HepG2 (cell line): ENCODE data around the gene PXYLP1. TPM values are rescaled to one million over a fixed set of nuclear protein-coding genes. Genes with fewer than 3 reads are reported as not detected.
A peak's percentile ranks its signal among the peaks of the same experiment; 100 is the strongest.

Experiments
- ATAC-seq: fragments of 200-7000 bp; cut with Tn5 transposase; 3 replicates; pipeline ENCODE4 v1.9.1; 2020; ENCODE audit warnings: mild to moderate bottlenecking, moderate library complexity
- BruUV-seq: library from RNA; stranded (reverse); fragments of 400-500 nt; replicated peaks from 2 replicates; lab custom pipeline; 2021; lab: Mats Ljungman, UMichigan
- CTCF ChIA-PET: fragments of 300-600 bp; formaldehyde crosslinking; extraction: SDS; loops from one replicate; lab custom pipeline; 2021; ENCODE audit warnings: low total read pairs, inconsistent platforms, low intra/inter-chr PET ratio; lab: Yijun Ruan, JAX
- POLR2A ChIA-PET: fragments of 350-600 bp; sonication (Branson Sonifier 250); formaldehyde crosslinking; loops from one replicate; lab custom pipeline; 2020; ENCODE audit warnings: antibody characterized with exemption, inconsistent platforms; lab: Yijun Ruan, JAX
- DNase-seq: peaks from one replicate; pipeline ENCODE4 v3.0.0-alpha.2; 2015; ENCODE audit warnings: low spot score
- FAIRE-seq: peaks from 3 replicates; lab custom pipeline; 2011; peaks lifted over from hg19 to GRCh38; lab: Jason Lieb, UNC
- H2AFZ ChIP-seq: one replicate; pipeline ENCODE4 v1.6.1; 2011; ENCODE audit warnings: low read length, inconsistent platforms
- H3K27ac ChIP-seq: fragments of 300-600 bp; 3 replicates; pipeline ENCODE4 v1.8.0; 2011; ENCODE audit warnings: mixed run types, mild to moderate bottlenecking, mixed read lengths, low read length, inconsistent platforms; ENCODE audit not compliant: insufficient read depth; ENCODE audit errors: extremely low read length
- H3K27me3 ChIP-seq, 2 experiments: fragments of 200-600 bp in 1 of 2; 2 replicates in 1 of 2; 3 replicates in 1 of 2; pipeline versions ENCODE4 v1.6.0 to v1.8.0; 2011; ENCODE audit warnings: low read length in 2 of 2, mild to moderate bottlenecking in 2 of 2, moderate library complexity in 2 of 2, inconsistent platforms in 1 of 2; ENCODE audit not compliant: insufficient read depth in 2 of 2, control insufficient read depth in 1 of 2
- H3K36me3 ChIP-seq, 2 experiments: fragments of 200-600 bp in 1 of 2; replicated peaks in 1 of 2; 2 replicates in 1 of 2; 3 replicates in 1 of 2; pipeline versions ENCODE4 v1.5.1 to v1.8.0; 2011; ENCODE audit warnings: low read length in 2 of 2, inconsistent platforms in 1 of 2; ENCODE audit not compliant: insufficient read depth in 2 of 2, control insufficient read depth in 1 of 2
- H3K4me1 ChIP-seq: 2 replicates; pipeline ENCODE4 v1.5.1; 2012; ENCODE audit warnings: low read length, inconsistent platforms; ENCODE audit not compliant: insufficient read depth
- H3K4me2 ChIP-seq: 2 replicates; pipeline ENCODE4 v1.6.0; 2011; ENCODE audit warnings: low read depth, low read length, inconsistent platforms
- H3K4me3 ChIP-seq, 3 experiments: fragments of 200-600 bp in 1 of 3; sonication (generic), shearing (Covaris generic) in 1 of 3; replicated peaks in 1 of 3; 2 replicates each; pipeline ENCODE4 v1.5.1; 2011 to 2016; ENCODE audit warnings: low read length in 3 of 3, inconsistent platforms in 2 of 3, low read depth in 2 of 3, mild to moderate bottlenecking in 2 of 3, control low read depth in 1 of 3, mixed read lengths in 1 of 3; ENCODE audit not compliant: insufficient read depth in 1 of 3
- H3K79me2 ChIP-seq: one replicate; pipeline ENCODE4 v1.6.1; 2011; ENCODE audit warnings: low read length, inconsistent platforms; ENCODE audit not compliant: insufficient read depth
- H3K9ac ChIP-seq: 2 replicates; pipeline ENCODE4 v1.6.0; 2011; ENCODE audit warnings: mild to moderate bottlenecking, low read depth, low read length, inconsistent platforms; ENCODE audit not compliant: insufficient read depth
- H3K9me3 ChIP-seq: 2 replicates; pipeline ENCODE4 v1.5.1; 2012; ENCODE audit warnings: mild to moderate bottlenecking, low read length
- H4K20me1 ChIP-seq: 2 replicates; pipeline ENCODE4 v1.6.0; 2011; ENCODE audit warnings: inconsistent platforms, mild to moderate bottlenecking, low read length, moderate library complexity; ENCODE audit not compliant: insufficient read depth
- DPF2 ChIP-seq: sonication (generic); formaldehyde crosslinking; IDR thresholded peaks from 2 replicates; pipeline ENCODE4 v1.4.0; 2020; ENCODE audit warnings: mild to moderate bottlenecking, low read depth, missing genetic modification reagents, borderline replicate concordance
- FOXA3 ChIP-seq: IDR thresholded peaks from 2 replicates; pipeline ENCODE4 v1.6.1; 2016; ENCODE audit warnings: missing genetic modification reagents, missing compliant biosample characterization
- JUN ChIP-seq: sonication (generic); formaldehyde crosslinking; IDR thresholded peaks from 2 replicates; pipeline ENCODE4 v1.4.0; 2020; ENCODE audit warnings: mild to moderate bottlenecking, missing genetic modification reagents
- KDM5A ChIP-seq: fragments of 200-600 bp; sonication (generic); IDR thresholded peaks from 2 replicates; pipeline ENCODE4 v1.7.0; 2018; ENCODE audit warnings: antibody characterized with exemption, mild to moderate bottlenecking, low read length, borderline replicate concordance
- PHB2 ChIP-seq: fragments of 450-650 bp; IDR thresholded peaks from 2 replicates; pipeline ENCODE4 v1.6.1; 2018; ENCODE audit not compliant: partially characterized antibody
- RAD21 ChIP-seq: fragments of 450-650 bp; formaldehyde crosslinking; IDR thresholded peaks from 2 replicates; pipeline ENCODE4 v1.5.0; 2020; ENCODE audit warnings: mild to moderate bottlenecking
- SMC3 ChIP-seq: IDR thresholded peaks from 2 replicates; pipeline ENCODE4 v1.6.1; 2011; ENCODE audit warnings: low read length, improper control_type of control experiment
- SP2 ChIP-seq: sonication (generic); formaldehyde crosslinking; IDR thresholded peaks from 2 replicates; pipeline ENCODE4 v1.5.1; 2020; ENCODE audit warnings: mild to moderate bottlenecking, missing genetic modification reagents
- STAG1 ChIP-seq: sonication (generic); formaldehyde crosslinking; IDR thresholded peaks from 2 replicates; pipeline ENCODE4 v1.4.0; 2020; ENCODE audit warnings: missing genetic modification reagents
- THAP11 ChIP-seq: IDR thresholded peaks from 2 replicates; pipeline ENCODE4 v1.6.1; 2016; ENCODE audit warnings: missing biosample characterization, missing genetic modification reagents
- TMF1 ChIP-seq: sonication (generic); formaldehyde crosslinking; IDR thresholded peaks from 2 replicates; pipeline ENCODE4 v1.8.1; 2022; ENCODE audit warnings: low read depth, missing genetic modification reagents
- TSC22D2 ChIP-seq: sonication (generic); formaldehyde crosslinking; IDR thresholded peaks from 2 replicates; pipeline ENCODE4 v1.5.1; 2020; ENCODE audit warnings: missing genetic modification reagents, mild to moderate bottlenecking, borderline replicate concordance
- ZNF256 ChIP-seq: sonication (generic); formaldehyde crosslinking; conservative IDR thresholded peaks from 2 replicates; pipeline ENCODE4 v1.4.0; 2020; ENCODE audit warnings: missing genetic modification reagents
- ZNF850 ChIP-seq: sonication (generic); formaldehyde crosslinking; conservative IDR thresholded peaks from 2 replicates; pipeline ENCODE4 v1.9.0; 2021; ENCODE audit warnings: mild to moderate bottlenecking, missing genetic modification reagents
- WGBS: methylation state at CpG from one replicate; pipeline ENCODE4 v1.1.6; 2017; ENCODE audit warnings: low lambda C conversion rate; 5-methylcytosine and 5-hydroxymethylcytosine counted together
- in situ Hi-C: cut with HindIII; loops from 2 replicates; pipeline ENCODE4 v1.10.0; 2017; ENCODE audit warnings: low pct_unique_long_range_greater_than_20kb; ENCODE audit not compliant: extremely low pct_ligation_motif_present
- intact Hi-C: fragments of 100-400 bp; cut with micrococcal nuclease; formaldehyde crosslinking; loops from one replicate; pipeline ENCODE4 v1.10.0; 2022; ENCODE audit not compliant: unreplicated experiment
- polyA plus RNA-seq, 8 experiments: library from polyadenylated mRNA; depleted of rRNA in 3 of 8; stranded (reverse) in 7 of 8; unstranded in 1 of 8; fragments of >200 nt; fragmentation: Illumina TruSeq in 4 of 8; extraction: Trizol in 4 of 8; gene quantifications; 2 replicates each; pipeline versions ENCODE4 v1.2.1 to v1.2.3, GENCODE V29; 2011 to 2016; ENCODE audit warnings: low read depth in 4 of 8, missing spikeins in 1 of 8, mixed read lengths in 1 of 8; ENCODE audit not compliant: insufficient read depth in 1 of 8
- total RNA-seq, 5 experiments: library from RNA; depleted of rRNA; stranded (reverse); fragments of >200 nt; fragmentation: Illumina TruSeq; extraction: Trizol; gene quantifications; 2 replicates each; pipeline ENCODE4 v1.2.3, GENCODE V29; 2016; ENCODE audit warnings: low read depth in 1 of 5
- TF ChIP-seq, protein P1 (sequence below): sonication (generic); formaldehyde crosslinking; IDR thresholded peaks from 2 replicates; pipeline ENCODE4 v1.4.0; 2020; ENCODE audit warnings: mild to moderate bottlenecking, missing genetic modification reagents
- TF ChIP-seq, protein P2 (sequence below): sonication (generic); formaldehyde crosslinking; IDR thresholded peaks from 2 replicates; pipeline ENCODE4 v1.5.0; 2020; ENCODE audit warnings: mild to moderate bottlenecking, missing genetic modification reagents
- TF ChIP-seq, protein P3 (sequence below): fragments of 450-650 bp; IDR thresholded peaks from 2 replicates; pipeline ENCODE4 v1.6.1; 2017; ENCODE audit warnings: mild to moderate bottlenecking
- TF ChIP-seq, protein P4 (sequence below): IDR thresholded peaks from 2 replicates; pipeline ENCODE4 v1.6.1; 2018; ENCODE audit warnings: missing genetic modification reagents

PXYLP1 gene
- total and polyA plus RNA-seq, 2 of the 13 experiments (the other 11 are each of a cell fraction or from before 2014, with no cell fraction given) = 4.9 to 8.1 TPM

DNA sequence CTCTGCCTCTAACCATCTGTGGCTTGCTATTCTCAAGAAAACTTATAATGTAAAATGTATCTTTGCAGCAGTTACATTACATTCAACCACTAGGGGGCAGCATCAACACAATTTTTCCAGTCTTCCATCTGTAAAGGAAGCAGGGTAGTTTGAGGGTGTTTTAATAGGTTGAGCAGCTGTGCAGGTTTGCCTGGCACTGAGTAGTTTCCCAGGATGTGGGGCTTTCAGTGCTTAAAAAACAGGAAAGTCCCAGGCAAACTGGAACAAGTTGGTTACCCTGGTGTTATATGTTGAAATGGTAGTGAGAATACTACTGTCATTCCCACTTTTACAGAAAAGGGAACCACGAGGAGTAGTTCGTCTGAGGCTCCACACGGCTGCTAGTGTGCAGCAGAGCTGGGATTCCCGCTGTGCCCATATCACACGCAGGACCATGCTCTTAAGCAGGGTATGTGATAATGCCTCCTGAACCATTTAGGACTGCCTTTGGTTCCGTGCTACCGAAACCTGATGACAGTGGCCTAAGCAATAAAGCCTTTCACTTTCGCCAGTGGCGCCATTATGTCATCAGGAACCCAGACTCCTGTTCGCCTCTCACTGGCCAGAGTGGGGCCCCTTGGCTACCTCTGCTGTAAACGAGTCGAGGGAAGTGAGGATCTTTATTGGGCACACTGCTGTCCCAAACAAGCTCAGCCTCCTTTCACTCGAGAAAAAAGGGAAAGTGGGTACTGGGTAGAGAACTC, 72.0 kb downstream of the PXYLP1 start:
- H3K27ac ChIP-seq = no peak overlapping the region
- FAIRE-seq (peak; percentile 85), DNase-seq (peak; percentile 64), ATAC-seq (peak; percentile 80)
- H3K9ac ChIP-seq = no peak overlapping the region
- 78% methylated on average over 11 of the region's 13 CpGs for WGBS
- H3K4me2 ChIP-seq = no peak overlapping the region
- H4K20me1 ChIP-seq = no peaks in the 10 kb centered on the region
- in situ Hi-C loops = loop anchor here (10.0 kb wide), 1 partner anchor 261 kb away; no protein-coding TSS in a partner anchor
- BruUV-seq = no TSS peak
- H3K9me3 ChIP-seq = no peaks in the 10 kb centered on the region
- H3K36me3 ChIP-seq = no peaks in the 10 kb centered on the region
- H3K4me1 ChIP-seq = peaks cover 6% of the 10 kb centered on the region
- no peak overlapping the region for H2AFZ ChIP-seq
- no peaks in the 10 kb centered on the region for H3K79me2 ChIP-seq
- ChIA-PET CTCF (interaction anchor here (1.2 to 1.3 kb wide), 2 partner anchors 138 to 148 kb away, joined by 4 to 6 read pairs; no protein-coding TSS in a partner anchor), POLR2A (no interaction called here)
- no peak overlapping the region for H3K4me3 ChIP-seq
- intact Hi-C loops = loop anchor here (10.0 kb wide), 1 partner anchor 571 kb away; the partner anchor contains the start of gene ATP1B3
- H3K27me3 ChIP-seq = no peaks in the 10 kb centered on the region
- TF ChIP-seq JUN (CRISPR knock-in tag) = no peak
- no peak for TF ChIP-seq ZNF256
- TF ChIP-seq RAD21 = 0 out of 2 replicates have a peak, but pooled peaks have one; percentile 28
- TF ChIP-seq PHB2 = no peak
- TF ChIP-seq ZNF850 = no peak
- TF ChIP-seq FOXA3 (CRISPR knock-in tag) = 0 out of 2 replicates have a peak, but pooled peaks have one; percentile 13
- TF ChIP-seq STAG1 = peak; percentile 83
- no peak for TF ChIP-seq KDM5A
- TF ChIP-seq TSC22D2 (CRISPR knock-in tag) = no peak
- no peak for TF ChIP-seq TMF1 (CRISPR knock-in tag)
- TF ChIP-seq DPF2 = no peak
- TF ChIP-seq, protein P1, sequence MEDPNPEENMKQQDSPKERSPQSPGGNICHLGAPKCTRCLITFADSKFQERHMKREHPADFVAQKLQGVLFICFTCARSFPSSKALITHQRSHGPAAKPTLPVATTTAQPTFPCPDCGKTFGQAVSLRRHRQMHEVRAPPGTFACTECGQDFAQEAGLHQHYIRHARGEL (CRISPR knock-in tag) = no peak
- TF ChIP-seq, protein P2, sequence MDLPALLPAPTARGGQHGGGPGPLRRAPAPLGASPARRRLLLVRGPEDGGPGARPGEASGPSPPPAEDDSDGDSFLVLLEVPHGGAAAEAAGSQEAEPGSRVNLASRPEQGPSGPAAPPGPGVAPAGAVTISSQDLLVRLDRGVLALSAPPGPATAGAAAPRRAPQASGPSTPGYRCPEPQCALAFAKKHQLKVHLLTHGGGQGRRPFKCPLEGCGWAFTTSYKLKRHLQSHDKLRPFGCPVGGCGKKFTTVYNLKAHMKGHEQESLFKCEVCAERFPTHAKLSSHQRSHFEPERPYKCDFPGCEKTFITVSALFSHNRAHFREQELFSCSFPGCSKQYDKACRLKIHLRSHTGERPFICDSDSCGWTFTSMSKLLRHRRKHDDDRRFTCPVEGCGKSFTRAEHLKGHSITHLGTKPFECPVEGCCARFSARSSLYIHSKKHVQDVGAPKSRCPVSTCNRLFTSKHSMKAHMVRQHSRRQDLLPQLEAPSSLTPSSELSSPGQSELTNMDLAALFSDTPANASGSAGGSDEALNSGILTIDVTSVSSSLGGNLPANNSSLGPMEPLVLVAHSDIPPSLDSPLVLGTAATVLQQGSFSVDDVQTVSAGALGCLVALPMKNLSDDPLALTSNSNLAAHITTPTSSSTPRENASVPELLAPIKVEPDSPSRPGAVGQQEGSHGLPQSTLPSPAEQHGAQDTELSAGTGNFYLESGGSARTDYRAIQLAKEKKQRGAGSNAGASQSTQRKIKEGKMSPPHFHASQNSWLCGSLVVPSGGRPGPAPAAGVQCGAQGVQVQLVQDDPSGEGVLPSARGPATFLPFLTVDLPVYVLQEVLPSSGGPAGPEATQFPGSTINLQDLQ (CRISPR knock-in tag) = no peak
- TF ChIP-seq, protein P3, sequence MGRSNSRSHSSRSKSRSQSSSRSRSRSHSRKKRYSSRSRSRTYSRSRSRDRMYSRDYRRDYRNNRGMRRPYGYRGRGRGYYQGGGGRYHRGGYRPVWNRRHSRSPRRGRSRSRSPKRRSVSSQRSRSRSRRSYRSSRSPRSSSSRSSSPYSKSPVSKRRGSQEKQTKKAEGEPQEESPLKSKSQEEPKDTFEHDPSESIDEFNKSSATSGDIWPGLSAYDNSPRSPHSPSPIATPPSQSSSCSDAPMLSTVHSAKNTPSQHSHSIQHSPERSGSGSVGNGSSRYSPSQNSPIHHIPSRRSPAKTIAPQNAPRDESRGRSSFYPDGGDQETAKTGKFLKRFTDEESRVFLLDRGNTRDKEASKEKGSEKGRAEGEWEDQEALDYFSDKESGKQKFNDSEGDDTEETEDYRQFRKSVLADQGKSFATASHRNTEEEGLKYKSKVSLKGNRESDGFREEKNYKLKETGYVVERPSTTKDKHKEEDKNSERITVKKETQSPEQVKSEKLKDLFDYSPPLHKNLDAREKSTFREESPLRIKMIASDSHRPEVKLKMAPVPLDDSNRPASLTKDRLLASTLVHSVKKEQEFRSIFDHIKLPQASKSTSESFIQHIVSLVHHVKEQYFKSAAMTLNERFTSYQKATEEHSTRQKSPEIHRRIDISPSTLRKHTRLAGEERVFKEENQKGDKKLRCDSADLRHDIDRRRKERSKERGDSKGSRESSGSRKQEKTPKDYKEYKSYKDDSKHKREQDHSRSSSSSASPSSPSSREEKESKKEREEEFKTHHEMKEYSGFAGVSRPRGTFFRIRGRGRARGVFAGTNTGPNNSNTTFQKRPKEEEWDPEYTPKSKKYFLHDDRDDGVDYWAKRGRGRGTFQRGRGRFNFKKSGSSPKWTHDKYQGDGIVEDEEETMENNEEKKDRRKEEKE = no peak
- TF ChIP-seq SMC3 = peak; percentile 44; the same call in 1 of the 2 replicates
- TF ChIP-seq, protein P4, sequence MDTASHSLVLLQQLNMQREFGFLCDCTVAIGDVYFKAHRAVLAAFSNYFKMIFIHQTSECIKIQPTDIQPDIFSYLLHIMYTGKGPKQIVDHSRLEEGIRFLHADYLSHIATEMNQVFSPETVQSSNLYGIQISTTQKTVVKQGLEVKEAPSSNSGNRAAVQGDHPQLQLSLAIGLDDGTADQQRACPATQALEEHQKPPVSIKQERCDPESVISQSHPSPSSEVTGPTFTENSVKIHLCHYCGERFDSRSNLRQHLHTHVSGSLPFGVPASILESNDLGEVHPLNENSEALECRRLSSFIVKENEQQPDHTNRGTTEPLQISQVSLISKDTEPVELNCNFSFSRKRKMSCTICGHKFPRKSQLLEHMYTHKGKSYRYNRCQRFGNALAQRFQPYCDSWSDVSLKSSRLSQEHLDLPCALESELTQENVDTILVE (CRISPR knock-in tag) = no peak
- TF ChIP-seq SP2 (CRISPR knock-in tag) = no peak
- TF ChIP-seq THAP11 = peak; percentile 20; the same call in 1 of the 2 replicates
